SU-DHL-6 (cell line): Measurements from ENCODE around the gene ANGPTL8.

Experiments
- H2AFZ ChIP-seq: fragments of 200-600 bp; sonication (generic); 2 replicates; pipeline ENCODE4 v1.6.1; 2014; ENCODE audit warnings: low read depth, mild to moderate bottlenecking, moderate library complexity, mixed read lengths, antibody characterized with exemption, low read length; ENCODE audit not compliant: severe bottlenecking
- H3F3A ChIP-seq: fragments of 200-600 bp; shearing (Covaris generic); 2 replicates; pipeline ENCODE4 v1.6.0; 2016; ENCODE audit warnings: antibody characterized with exemption, mild to moderate bottlenecking; ENCODE audit not compliant: insufficient read depth
- H3K27ac ChIP-seq: fragments of 200-600 bp; sonication (generic); 2 replicates; pipeline ENCODE4 v1.5.1; 2016; ENCODE audit warnings: low read depth, mild to moderate bottlenecking, low read length, moderate library complexity, mixed read lengths
- H3K27me3 ChIP-seq: fragments of 200-600 bp; sonication (generic), shearing (Covaris generic); 2 replicates; pipeline ENCODE4 v1.6.0; 2014; ENCODE audit warnings: mild to moderate bottlenecking, low read length
- H3K36me3 ChIP-seq: fragments of 200-600 bp; sonication (generic); 2 replicates; pipeline ENCODE4 v1.6.1; 2014; ENCODE audit warnings: mild to moderate bottlenecking, low read length, mixed read lengths
- H3K4me2 ChIP-seq: fragments of 300-600, 200-600 bp; shearing (Covaris generic), sonication (generic); 2 replicates; pipeline ENCODE4 v1.6.0; 2014; ENCODE audit warnings: low read length, low read depth, mild to moderate bottlenecking; ENCODE audit not compliant: poor library complexity, severe bottlenecking
- H3K4me3 ChIP-seq: fragments of 200-600 bp; sonication (generic); 2 replicates; pipeline ENCODE4 v1.5.1; 2014; ENCODE audit warnings: antibody characterized with exemption, low read length, mild to moderate bottlenecking, mixed read lengths; ENCODE audit not compliant: insufficient read depth, poor library complexity, severe bottlenecking
- H3K79me2 ChIP-seq: fragments of 200-600 bp; sonication (generic); 2 replicates; pipeline ENCODE4 v1.6.1; 2014; ENCODE audit warnings: mild to moderate bottlenecking, low read length, moderate library complexity; ENCODE audit not compliant: insufficient read depth
- H3K9ac ChIP-seq: fragments of 200-600 bp; sonication (generic); 2 replicates; pipeline ENCODE4 v1.7.0; 2014; ENCODE audit warnings: mild to moderate bottlenecking, low read length
- H3K9me2 ChIP-seq: fragments of 200-600 bp; sonication (generic); replicated peaks from 2 replicates; pipeline ENCODE4 v1.6.1; 2014; ENCODE audit warnings: low read length; ENCODE audit not compliant: insufficient read depth
- H3K9me3 ChIP-seq: fragments of 200-600 bp; sonication (generic); 2 replicates; pipeline ENCODE4 v1.6.1; 2014; ENCODE audit warnings: low read length, mixed read lengths; ENCODE audit not compliant: insufficient read depth
- H4K20me1 ChIP-seq: fragments of 200-600 bp; sonication (generic); 2 replicates; pipeline ENCODE4 v1.6.1; 2014; ENCODE audit warnings: low read depth, mild to moderate bottlenecking, antibody characterized with exemption, low read length, moderate library complexity, mixed read lengths
- EZH2phosphoT487 ChIP-seq: fragments of 200-600 bp; sonication (generic), shearing (Covaris generic); conservative IDR thresholded peaks from 2 replicates; pipeline ENCODE4 v1.6.1; 2018; ENCODE audit warnings: mild to moderate bottlenecking, antibody characterized with exemption, low read length, moderate library complexity, mixed read lengths
- TF ChIP-seq, protein P1 (sequence below): fragments of 200-600 bp; sonication (generic); IDR thresholded peaks from one replicate; pipeline ENCODE4 v1.5.1; 2017; ENCODE audit warnings: antibody characterized with exemption, mild to moderate bottlenecking, low read length, moderate library complexity; ENCODE audit not compliant: insufficient read depth, poor library complexity, severe bottlenecking

ANGPTL8 gene

DNA sequence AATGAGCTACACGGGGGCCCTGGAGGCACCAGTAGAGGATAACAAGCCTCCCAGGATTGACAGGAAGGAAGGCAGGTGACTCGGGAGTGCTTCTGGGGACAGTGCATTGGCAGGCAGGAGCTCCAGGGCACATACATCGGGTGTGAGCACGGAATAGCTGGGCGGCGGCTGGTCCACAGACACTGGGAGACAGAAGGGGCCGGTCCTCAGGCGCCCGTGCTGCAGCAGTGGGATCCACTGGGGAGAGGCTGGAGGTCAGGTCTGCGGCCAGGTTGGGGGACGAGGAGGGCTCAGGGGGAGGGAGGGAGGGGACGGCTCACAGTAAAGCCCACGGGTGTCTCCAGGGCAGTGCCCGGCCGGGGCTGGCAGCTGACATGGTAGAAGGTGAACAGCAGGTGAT is 2.1 kb upstream of the ANGPTL8 start:
- H3K27me3 ChIP-seq: no peaks in the 10 kb centered on the region
- H2AFZ ChIP-seq: no peak overlapping the region
- no peaks in the 10 kb centered on the region for H3K36me3 ChIP-seq
- no peak overlapping the region for H3K27ac ChIP-seq
- TF ChIP-seq, protein P1, sequence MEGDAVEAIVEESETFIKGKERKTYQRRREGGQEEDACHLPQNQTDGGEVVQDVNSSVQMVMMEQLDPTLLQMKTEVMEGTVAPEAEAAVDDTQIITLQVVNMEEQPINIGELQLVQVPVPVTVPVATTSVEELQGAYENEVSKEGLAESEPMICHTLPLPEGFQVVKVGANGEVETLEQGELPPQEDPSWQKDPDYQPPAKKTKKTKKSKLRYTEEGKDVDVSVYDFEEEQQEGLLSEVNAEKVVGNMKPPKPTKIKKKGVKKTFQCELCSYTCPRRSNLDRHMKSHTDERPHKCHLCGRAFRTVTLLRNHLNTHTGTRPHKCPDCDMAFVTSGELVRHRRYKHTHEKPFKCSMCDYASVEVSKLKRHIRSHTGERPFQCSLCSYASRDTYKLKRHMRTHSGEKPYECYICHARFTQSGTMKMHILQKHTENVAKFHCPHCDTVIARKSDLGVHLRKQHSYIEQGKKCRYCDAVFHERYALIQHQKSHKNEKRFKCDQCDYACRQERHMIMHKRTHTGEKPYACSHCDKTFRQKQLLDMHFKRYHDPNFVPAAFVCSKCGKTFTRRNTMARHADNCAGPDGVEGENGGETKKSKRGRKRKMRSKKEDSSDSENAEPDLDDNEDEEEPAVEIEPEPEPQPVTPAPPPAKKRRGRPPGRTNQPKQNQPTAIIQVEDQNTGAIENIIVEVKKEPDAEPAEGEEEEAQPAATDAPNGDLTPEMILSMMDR: no peak
- TF ChIP-seq EZH2phosphoT487: no peak
- no peak overlapping the region for H3K9ac ChIP-seq
- H3F3A ChIP-seq: no peaks in the 10 kb centered on the region
- H3K4me2 ChIP-seq: no peak overlapping the region
- no peak overlapping the region for H3K4me3 ChIP-seq
- no peaks in the 10 kb centered on the region for H3K79me2 ChIP-seq
- H4K20me1 ChIP-seq: no peaks in the 10 kb centered on the region
- H3K9me3 ChIP-seq: no peaks in the 10 kb centered on the region
- no peaks in the 10 kb centered on the region for H3K9me2 ChIP-seq

DNA sequence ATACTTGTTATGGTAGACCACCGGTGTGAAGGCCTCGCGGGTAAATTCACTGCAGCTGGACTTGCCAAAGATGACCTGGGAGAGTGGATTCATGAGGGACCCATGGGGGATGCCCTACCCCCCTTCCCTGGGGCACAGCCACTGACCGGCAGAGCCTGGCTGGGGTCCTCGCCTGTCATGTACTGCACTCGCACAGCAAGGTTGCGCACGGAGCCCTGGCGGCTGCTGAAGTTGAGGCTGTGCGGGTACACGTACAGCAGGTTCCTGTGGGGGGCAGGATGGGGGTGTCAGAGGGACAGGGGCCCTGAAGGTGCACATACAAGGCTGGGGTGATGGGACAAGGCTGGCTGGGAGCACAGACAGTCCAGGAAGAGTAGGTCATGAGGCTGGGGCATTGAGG is 1.4 kb upstream of the ANGPTL8 start:
- no peak overlapping the region for H3K27ac ChIP-seq
- no peak overlapping the region for H3K9ac ChIP-seq
- no peak overlapping the region for H3K4me2 ChIP-seq
- no peaks in the 10 kb centered on the region for H4K20me1 ChIP-seq
- H3K27me3 ChIP-seq: no peaks in the 10 kb centered on the region
- no peaks in the 10 kb centered on the region for H3K9me2 ChIP-seq
- H3F3A ChIP-seq: no peaks in the 10 kb centered on the region
- H3K4me3 ChIP-seq: no peak overlapping the region
- TF ChIP-seq EZH2phosphoT487: no peak
- TF ChIP-seq, protein P1: no peak
- H3K79me2 ChIP-seq: no peaks in the 10 kb centered on the region
- no peak overlapping the region for H2AFZ ChIP-seq
- H3K36me3 ChIP-seq: no peaks in the 10 kb centered on the region
- no peaks in the 10 kb centered on the region for H3K9me3 ChIP-seq

DNA sequence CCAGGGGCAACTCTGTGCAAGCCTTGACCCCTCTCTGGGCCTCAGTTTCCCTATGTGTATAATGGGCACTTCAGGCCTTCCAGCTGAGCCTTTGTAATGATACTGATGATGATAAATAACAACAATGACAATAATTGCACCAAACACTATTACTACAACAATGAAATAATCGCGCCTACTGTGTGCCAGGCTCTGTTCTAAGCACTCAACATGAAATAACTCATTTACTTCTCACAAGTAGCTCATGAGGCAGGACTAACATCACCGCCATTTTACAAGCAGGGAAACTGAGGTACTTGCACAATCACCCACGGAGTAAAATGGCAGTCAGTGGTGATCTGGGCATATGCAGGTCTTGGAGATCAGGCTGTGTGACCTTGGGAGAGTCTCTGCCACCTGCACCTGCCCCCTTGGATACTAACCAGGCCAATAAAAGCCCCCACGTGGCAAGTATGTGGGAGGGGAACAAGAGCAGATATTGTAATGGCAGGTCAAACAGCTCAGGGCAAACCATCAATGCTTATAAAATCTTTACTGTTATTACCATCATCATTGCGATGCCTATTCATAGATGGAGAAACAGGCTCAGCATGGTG is 540 bp upstream of the ANGPTL8 start:
- Histone ChIP-seq H3K9me3 (no peaks in the 10 kb centered on the region), H3K9me2 (no peaks in the 10 kb centered on the region), H3K27me3 (no peaks in the 10 kb centered on the region), H3K79me2 (no peaks in the 10 kb centered on the region), H3F3A (no peaks in the 10 kb centered on the region), H3K36me3 (no peaks in the 10 kb centered on the region), H2AFZ (no peak overlapping the region), H3K4me2 (no peak overlapping the region), H3K4me3 (no peak overlapping the region), H4K20me1 (no peaks in the 10 kb centered on the region), H3K27ac (no peak overlapping the region), H3K9ac (no peak overlapping the region)
- TF ChIP-seq, protein P1: no peak
- no peak for TF ChIP-seq EZH2phosphoT487
